Pulmonary artery endothelial cell (primary cell): ENCODE data around the gene DEPDC5. TPM values are rescaled to one million over a fixed set of nuclear protein-coding genes. Genes with fewer than 3 reads are reported as not detected.

Experiments used
- DNase-seq: peaks from one replicate; pipeline ENCODE4 v3.0.0-alpha.2; 2011; ENCODE audit warnings: low read depth, low spot score
- total RNA-seq: library from RNA; depleted of rRNA; stranded (reverse); fragments of >200 nt; gene quantifications from 2 replicates; pipeline ENCODE4 v1.2.3, GENCODE V29; 2014

DEPDC5 gene
- total RNA-seq, 1 donor from 2014 or later: 10.5 TPM

- DNase-seq: no peak
These were observed 169.9 kb downstream of the DEPDC5 start for GRCh38 chr22:31923747-31924146.

DNA sequence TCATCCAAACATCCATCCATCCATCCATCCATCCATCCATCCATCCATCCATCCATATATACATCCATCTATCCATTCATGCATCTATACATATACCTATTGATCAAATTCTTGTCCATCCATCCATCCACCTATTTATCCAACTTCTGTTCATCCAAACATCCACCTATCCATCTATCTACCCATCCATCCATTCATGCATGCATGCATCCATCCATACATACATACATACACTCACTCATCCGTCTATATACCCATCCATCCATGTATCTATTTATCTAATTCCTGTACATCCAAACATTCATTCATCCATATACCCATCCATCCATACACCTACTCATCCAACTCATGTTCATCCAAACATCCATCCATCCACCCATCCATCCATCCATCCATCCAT lies 171.2 kb downstream of the DEPDC5 start:
- no peak for DNase-seq

- DNase-seq: no peak
These were observed 172.2 kb downstream of the DEPDC5 start for GRCh38 chr22:31926024-31926423.

DNA sequence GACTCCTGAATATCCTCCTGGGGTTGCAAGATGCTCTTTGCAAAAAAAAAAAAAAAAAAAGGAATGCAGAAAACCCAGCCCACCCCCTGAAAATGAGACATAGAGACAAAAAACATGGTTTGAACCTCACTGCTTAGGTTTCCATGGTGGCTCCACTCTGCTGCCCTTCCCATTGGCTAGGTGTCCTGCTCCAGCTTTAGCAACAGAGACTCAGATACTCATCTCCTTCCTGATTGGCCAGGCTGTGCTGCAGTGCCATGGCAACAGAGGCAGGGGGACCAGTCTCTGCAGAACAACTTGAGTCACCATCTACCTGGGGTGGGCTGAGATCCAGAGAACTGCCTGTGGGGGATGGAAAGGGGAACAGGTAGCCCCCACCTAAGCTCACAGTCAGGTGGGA lies 173.2 kb downstream of the DEPDC5 start:
- no peak for DNase-seq

- DNase-seq: no peak
These were observed 173.7 kb downstream of the DEPDC5 start for GRCh38 chr22:31927562-31927961.

DNA sequence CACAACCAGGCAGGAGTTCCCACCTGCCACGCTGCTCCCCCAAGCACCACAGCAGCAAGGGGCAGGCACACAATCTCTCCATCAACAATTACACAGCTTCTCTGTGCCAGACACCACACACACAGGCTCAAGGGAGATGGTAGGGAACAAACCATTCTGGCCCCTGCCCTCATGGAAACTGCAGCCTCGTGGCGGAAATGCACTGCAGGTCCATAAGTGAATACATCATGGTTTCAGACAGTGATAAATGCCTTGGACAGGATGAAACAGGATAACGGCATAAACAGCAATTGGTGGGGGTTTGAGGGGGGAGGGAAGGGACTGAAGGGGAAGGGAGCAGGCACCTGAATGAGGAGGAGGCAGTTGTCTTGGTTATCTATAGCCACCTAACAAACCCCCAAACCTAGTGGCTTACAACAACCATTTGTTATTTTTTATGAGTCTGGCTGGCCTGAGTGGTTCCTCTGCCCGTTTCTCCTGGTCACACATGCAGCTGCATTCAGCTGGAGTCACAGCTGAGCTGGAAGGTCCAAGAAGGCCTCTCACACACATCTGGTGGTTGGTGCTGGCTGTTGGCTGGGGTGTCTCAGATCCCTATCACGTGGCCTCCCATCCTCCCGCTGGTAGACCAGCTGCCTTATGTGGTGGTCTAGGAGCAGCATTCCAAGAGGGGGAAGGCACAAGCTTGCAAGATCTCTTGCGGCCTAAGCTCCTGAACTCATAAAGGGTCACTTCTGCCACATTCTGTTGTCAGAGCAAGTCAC lies 175.5 kb downstream of the DEPDC5 start:
- no peak for DNase-seq

DNA sequence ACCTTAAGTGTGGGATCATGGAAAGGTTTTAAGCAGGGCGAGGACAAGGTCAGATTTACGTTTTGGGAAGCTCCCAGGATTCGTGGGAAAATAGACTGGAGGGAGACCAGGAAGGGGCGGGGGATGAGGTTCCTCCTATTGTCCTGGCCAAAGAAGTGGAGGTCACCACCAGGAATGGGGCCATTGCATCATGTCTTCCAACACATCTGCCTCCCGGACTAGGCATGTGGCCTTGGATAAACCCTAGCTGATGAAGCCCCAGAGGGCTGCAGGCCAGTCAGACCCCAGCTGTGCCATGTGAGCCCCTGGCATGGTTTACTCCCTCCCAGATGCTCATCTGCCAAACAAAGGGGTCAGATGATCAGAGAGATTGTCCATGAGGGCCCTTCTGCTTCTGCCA lies 179.0 kb downstream of the DEPDC5 start:
- DNase-seq: no peak

- no peak for DNase-seq
These were observed 179.6 kb downstream of the DEPDC5 start for GRCh38 chr22:31933406-31933805.

GRCh38 chr22:31933816-31934482 lies 180.1 kb downstream of the DEPDC5 start:
- no peak for DNase-seq

- DNase-seq: no peak
These were observed 182.3 kb downstream of the DEPDC5 start for GRCh38 chr22:31935961-31936635.

DNA sequence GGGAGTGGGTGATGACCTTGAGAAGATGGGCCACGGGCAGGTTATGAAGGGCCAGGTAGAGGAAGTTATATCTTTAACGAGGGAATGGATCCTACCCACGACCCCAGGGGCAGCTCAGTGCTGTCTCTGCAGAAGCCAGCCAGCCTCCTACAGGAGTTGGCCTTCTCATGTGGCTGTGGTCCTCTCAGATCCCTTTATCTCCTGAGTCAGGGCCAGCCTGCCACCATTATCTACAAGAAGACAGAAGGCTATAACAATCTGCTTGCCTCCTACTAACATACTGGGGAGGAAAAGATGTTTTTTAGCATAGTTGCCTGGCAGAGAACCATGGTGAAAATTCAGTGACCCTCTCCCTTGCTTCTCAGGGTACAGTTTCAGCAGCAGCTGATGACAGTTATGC lies 183.5 kb downstream of the DEPDC5 start:
- DNase-seq: no peak

- no peak for DNase-seq
These were observed 184.5 kb downstream of the DEPDC5 start for GRCh38 chr22:31938296-31938695.

- DNase-seq: no peak
These were observed 186.7 kb downstream of the DEPDC5 start for GRCh38 chr22:31940506-31940905.

GRCh38 chr22:31942091-31942490 lies 188.3 kb downstream of the DEPDC5 start:
- DNase-seq: no peak

GRCh38 chr22:31943206-31943977 lies 189.6 kb downstream of the DEPDC5 start:
- no peak for DNase-seq

DNA sequence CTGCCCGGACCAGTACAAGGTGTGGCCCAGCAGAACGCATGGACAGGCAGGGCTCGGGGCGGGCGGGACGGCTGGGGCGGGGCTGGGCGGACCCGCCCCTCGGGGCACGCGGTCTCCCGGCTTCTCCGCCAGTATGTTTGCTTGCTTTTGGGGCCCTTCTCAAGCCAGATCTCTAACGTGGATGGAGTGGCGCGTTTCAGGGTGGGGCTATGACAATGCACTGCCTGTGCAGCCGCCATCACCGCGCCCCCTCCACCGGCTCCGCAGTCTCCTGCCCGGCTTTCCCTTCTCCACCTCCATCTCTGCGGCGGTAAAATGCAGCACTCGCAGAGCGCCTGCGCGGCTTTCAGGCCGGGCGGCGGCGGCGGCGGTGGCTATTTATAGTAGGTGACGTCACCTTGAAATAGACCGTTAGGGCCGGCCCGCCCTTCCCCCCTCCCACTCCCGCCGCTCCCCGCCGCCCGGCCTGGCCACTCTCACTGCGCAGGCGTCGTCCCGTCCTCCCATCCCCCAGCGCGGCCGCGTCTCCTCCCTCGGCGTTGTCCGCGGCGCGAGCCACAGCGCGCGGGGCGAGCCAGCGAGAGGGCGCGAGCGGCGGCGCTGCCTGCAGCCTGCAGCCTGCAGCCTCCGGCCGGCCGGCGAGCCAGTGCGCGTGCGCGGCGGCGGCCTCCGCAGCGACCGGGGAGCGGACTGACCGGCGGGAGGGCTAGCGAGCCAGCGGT lies 190.3 kb downstream of the DEPDC5 start, which contains the start of gene YWHAH:
TSS of gene YWHAH (plus strand) at position 558 of the 722 bp plus-strand sequence. CDS start 199 bp downstream, outside the sequence.
- DNase-seq: peak; percentile 60

DNA sequence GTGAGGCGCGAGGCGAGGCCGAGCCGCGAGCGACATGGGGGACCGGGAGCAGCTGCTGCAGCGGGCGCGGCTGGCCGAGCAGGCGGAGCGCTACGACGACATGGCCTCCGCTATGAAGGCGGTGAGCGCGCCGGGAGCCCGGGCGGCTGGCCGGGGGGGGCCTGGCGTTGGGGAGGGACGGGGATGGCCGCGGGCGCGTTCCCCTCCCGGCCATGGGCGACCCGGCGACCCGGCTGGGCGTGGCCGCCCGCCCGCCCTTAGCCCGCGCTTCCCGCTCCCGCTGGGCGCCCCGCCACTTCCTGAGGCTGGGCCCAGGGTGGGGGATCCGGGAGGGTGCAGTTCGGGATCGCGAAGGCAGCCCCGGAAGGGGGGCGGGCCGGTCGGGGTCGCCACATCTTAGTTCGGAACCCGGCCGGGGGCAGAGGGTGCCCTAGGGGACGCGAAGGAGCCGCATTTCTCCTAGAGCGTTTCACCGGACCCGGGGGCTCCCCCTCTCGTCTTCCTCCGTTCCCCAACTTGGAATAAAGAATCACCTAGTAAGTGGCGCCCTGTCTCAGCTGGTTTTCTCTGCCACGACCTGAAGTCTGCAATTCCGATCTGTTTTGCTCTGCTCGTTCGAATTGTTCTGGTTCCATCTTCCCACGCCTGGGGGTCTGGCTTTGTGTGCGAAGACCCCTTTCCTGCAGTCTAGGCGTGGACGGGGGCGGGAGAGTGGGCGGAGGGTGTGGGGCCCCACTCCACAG lies 191.1 kb downstream of the DEPDC5 start:
- no peak for DNase-seq

- no peak for DNase-seq
These were observed 191.6 kb downstream of the DEPDC5 start for GRCh38 chr22:31945443-31945855.

- DNase-seq: no peak
These were observed 192.3 kb downstream of the DEPDC5 start for GRCh38 chr22:31945971-31946680.
